Fibroblast of lung (primary cell): ENCODE data around the gene TUT1.

Experiments
- CTCF ChIP-seq, 2 donors: IDR thresholded peaks in 1 of 2; conservative IDR thresholded peaks in 1 of 2; 1 replicate in 1 of 2; 2 replicates in 1 of 2; pipeline ENCODE4 v1.5.1; 2011 to 2012; ENCODE audit warnings: low read length in 2 of 2, control low read depth in 1 of 2, inconsistent platforms in 1 of 2, low read depth in 1 of 2, mild to moderate bottlenecking in 1 of 2
- EZH2 ChIP-seq: IDR thresholded peaks from 2 replicates; pipeline ENCODE4 v1.5.1; 2012; ENCODE audit warnings: low read length, control low read depth, mild to moderate bottlenecking; ENCODE audit errors: missing control alignments

DNA sequence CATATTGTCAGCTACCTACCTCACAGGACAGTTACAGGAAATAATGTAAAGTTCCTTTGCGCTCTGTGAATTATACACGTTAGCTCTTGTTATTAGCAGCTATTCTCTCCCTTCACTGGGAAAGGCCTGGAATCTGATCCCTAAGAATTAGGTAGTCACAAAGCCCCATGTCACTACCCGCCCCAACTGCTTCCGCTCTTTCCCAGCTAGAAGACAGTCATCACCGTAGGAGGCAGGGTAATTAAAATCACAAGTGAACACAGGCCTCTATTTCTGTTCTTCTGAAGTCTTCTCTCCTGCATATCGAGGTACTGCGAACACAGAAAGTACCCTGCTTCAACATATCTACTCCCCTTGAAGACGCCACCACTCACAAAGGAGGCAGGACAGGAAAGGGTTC, 32.1 kb downstream of the TUT1 start:
- TF ChIP-seq CTCF (conservative IDR thresholded peaks at IDR 0.05 in 1 of 2, IDR thresholded peaks at IDR 0.05 in 1 of 2; ENCODE audit: low read depth in 1 of 2, low read length in 2 of 2) (no peak), EZH2 (no peak)
